IMR-90 (cell line): ENCODE measurements around the gene MRPL50. TPM values are rescaled to one million over a fixed set of nuclear protein-coding genes. Genes with fewer than 3 reads are reported as not detected.

Experiments
- ATAC-seq: fragments of 200-7000 bp; cut with Tn5 transposase; 2 replicates; pipeline ENCODE4 v1.9.1; 2020; ENCODE audit warnings: low read depth, mild to moderate bottlenecking, moderate library complexity
- BruUV-seq: library from RNA; stranded (reverse); fragments of 400-500 nt; replicated peaks from 2 replicates; lab custom pipeline; 2021; lab: Mats Ljungman, UMichigan
- CTCF ChIA-PET: fragments of 300-600 bp; formaldehyde crosslinking; extraction: SDS; loops from one replicate; lab custom pipeline; 2021; ENCODE audit warnings: antibody characterized with exemption; lab: Yijun Ruan, JAX
- POLR2A ChIA-PET: fragments of 300-600 bp; sonication (Branson Sonifier 250); formaldehyde crosslinking; loops from one replicate; lab custom pipeline; 2022; ENCODE audit warnings: antibody characterized with exemption; ENCODE audit not compliant: unreplicated experiment; lab: Charles Lee
- DNase-seq: peaks from one replicate; pipeline ENCODE4 v3.0.0; 2013
- H2AFZ ChIP-seq: replicated peaks from 2 replicates; pipeline ENCODE3; 2013; ENCODE audit warnings: low read length, mild to moderate bottlenecking; ENCODE audit not compliant: poor library complexity
- H2AK5ac ChIP-seq: 2 replicates; pipeline ENCODE4 v1.6.1; 2013; ENCODE audit warnings: low read depth, low read length, inconsistent platforms
- H2AK9ac ChIP-seq: replicated peaks from 2 replicates; pipeline ENCODE3; 2013; ENCODE audit warnings: mild to moderate bottlenecking, low read depth, low read length, moderate library complexity; ENCODE audit not compliant: poor library complexity
- H2BK120ac ChIP-seq: 2 replicates; pipeline ENCODE4 v1.6.1; 2013; ENCODE audit warnings: low read depth, low read length, inconsistent platforms
- H2BK15ac ChIP-seq: 3 replicates; pipeline ENCODE4 v1.6.1; 2013; ENCODE audit warnings: low read depth, low read length, inconsistent platforms
- H2BK20ac ChIP-seq: 2 replicates; pipeline ENCODE4 v1.6.1; 2013; ENCODE audit warnings: low read depth, mild to moderate bottlenecking, inconsistent platforms, low read length, moderate library complexity
- H2BK5ac ChIP-seq: 2 replicates; pipeline ENCODE4 v1.6.1; 2013; ENCODE audit warnings: mild to moderate bottlenecking, low read depth, low read length, inconsistent platforms; ENCODE audit not compliant: poor library complexity, severe bottlenecking
- H3K14ac ChIP-seq: replicated peaks from 2 replicates; pipeline ENCODE4 v1.6.1; 2013; ENCODE audit warnings: low read depth, low read length, inconsistent platforms
- H3K18ac ChIP-seq: 2 replicates; pipeline ENCODE4 v1.6.1; 2013; ENCODE audit warnings: low read depth, low read length, control low read depth
- H3K23ac ChIP-seq: 2 replicates; pipeline ENCODE4 v1.6.1; 2013; ENCODE audit warnings: low read depth, low read length, inconsistent platforms
- H3K27ac ChIP-seq: 2 replicates; pipeline ENCODE4 v1.5.1; 2013; ENCODE audit warnings: mild to moderate bottlenecking, control low read depth, low read length; ENCODE audit not compliant: insufficient read depth
- H3K27me3 ChIP-seq: 2 replicates; pipeline ENCODE4 v1.6.1; 2013; ENCODE audit warnings: low read length; ENCODE audit not compliant: control insufficient read depth, insufficient read depth
- H3K36me3 ChIP-seq: 2 replicates; pipeline ENCODE4 v1.6.1; 2013; ENCODE audit warnings: low read length, mixed read lengths; ENCODE audit not compliant: control insufficient read depth, insufficient read depth
- H3K4ac ChIP-seq: 2 replicates; pipeline ENCODE4 v1.6.1; 2013; ENCODE audit warnings: low read depth, low read length, inconsistent platforms
- H3K4me1 ChIP-seq: 2 replicates; pipeline ENCODE4 v1.6.1; 2013; ENCODE audit warnings: low read length, mixed read lengths; ENCODE audit not compliant: control insufficient read depth, insufficient read depth
- H3K4me2 ChIP-seq: 2 replicates; pipeline ENCODE4 v1.6.1; 2013; ENCODE audit warnings: low read depth, mild to moderate bottlenecking, control low read depth, low read length, moderate library complexity
- H3K4me3 ChIP-seq: 2 replicates; pipeline ENCODE4 v1.5.1; 2013; ENCODE audit warnings: low read depth, mild to moderate bottlenecking, control low read depth, low read length, moderate library complexity; ENCODE audit not compliant: insufficient read depth
- H3K56ac ChIP-seq: 2 replicates; pipeline ENCODE4 v1.6.1; 2013; ENCODE audit warnings: low read length, inconsistent platforms; ENCODE audit not compliant: insufficient read depth; ENCODE audit errors: extremely low read depth
- H3K79me1 ChIP-seq, 2 experiments: 2 replicates each; pipeline ENCODE4 v1.6.1; 2013; ENCODE audit warnings: low read length in 2 of 2, inconsistent platforms in 1 of 2, low read depth in 1 of 2
- H3K9ac ChIP-seq: 2 replicates; pipeline ENCODE4 v1.6.1; 2013; ENCODE audit warnings: low read depth, low read length, control low read depth
- H3K9me1 ChIP-seq: 2 replicates; pipeline ENCODE4 v1.6.1; 2013; ENCODE audit warnings: low read length, inconsistent platforms; ENCODE audit not compliant: insufficient read depth
- H3K9me3 ChIP-seq: 2 replicates; pipeline ENCODE4 v1.6.1; 2013; ENCODE audit warnings: low read length; ENCODE audit not compliant: control insufficient read depth, insufficient read depth
- H4K20me1 ChIP-seq: 2 replicates; pipeline ENCODE4 v1.6.1; 2013; ENCODE audit warnings: low read length, inconsistent platforms; ENCODE audit not compliant: insufficient read depth
- H4K5ac ChIP-seq: 2 replicates; pipeline ENCODE4 v1.6.1; 2013; ENCODE audit warnings: mild to moderate bottlenecking, low read depth, low read length, control low read depth
- H4K8ac ChIP-seq, 2 experiments: 2 replicates each; pipeline ENCODE4 v1.6.1; 2013; ENCODE audit warnings: low read depth in 2 of 2, low read length in 2 of 2, control low read depth in 1 of 2, inconsistent platforms in 1 of 2
- H4K91ac ChIP-seq: 2 replicates; pipeline ENCODE4 v1.6.1; 2013; ENCODE audit warnings: low read depth, low read length, inconsistent platforms; ENCODE audit not compliant: insufficient read depth
- BHLHE40 ChIP-seq: fragments of 150-350 bp; IDR thresholded peaks from 2 replicates; pipeline ENCODE4 v1.6.1; 2016; ENCODE audit warnings: mild to moderate bottlenecking, low read depth, low read length
- CEBPB ChIP-seq: IDR thresholded peaks from 2 replicates; pipeline ENCODE4 v1.6.1; 2012; ENCODE audit warnings: low read depth, low read length, improper control_type of control experiment
- MAFK ChIP-seq: IDR thresholded peaks from 2 replicates; pipeline ENCODE4 v1.6.1; 2012; ENCODE audit warnings: low read depth, low read length, improper control_type of control experiment
- NFE2L2 ChIP-seq: fragments of 150-350 bp; IDR thresholded peaks from 2 replicates; pipeline ENCODE4 v1.6.1; 2016; ENCODE audit warnings: low read depth, mild to moderate bottlenecking, low read length
- POLR2A ChIP-seq: IDR thresholded peaks from 2 replicates; pipeline ENCODE4 v1.6.1; 2012; ENCODE audit warnings: mild to moderate bottlenecking, low read depth, low read length
- RCOR1 ChIP-seq: IDR thresholded peaks from 2 replicates; pipeline ENCODE4 v1.6.1; 2012; ENCODE audit warnings: mild to moderate bottlenecking, low read length, improper control_type of control experiment; ENCODE audit not compliant: insufficient replicate concordance
- SMC3 ChIP-seq: fragments of 150-350 bp; IDR thresholded peaks from 2 replicates; pipeline ENCODE4 v1.6.1; 2016; ENCODE audit warnings: low read depth, mild to moderate bottlenecking, antibody characterized with exemption, low read length, moderate library complexity
- dilution Hi-C: fragments of 300-500 bp; cut with HindIII; formaldehyde crosslinking; loops from one replicate; pipeline ENCODE4 v1.14.3; 2018; ENCODE audit warnings: low sequenced_read_pairs; ENCODE audit not compliant: unreplicated experiment
- in situ Hi-C: fragments of 300-500 bp; cut with MboI; formaldehyde crosslinking; loops from 3 replicates; pipeline ENCODE4 v1.14.3; 2019; ENCODE audit warnings: low sequenced_read_pairs, inconsistent platforms, mixed read lengths
- intact Hi-C: fragments of 100-400 bp; cut with micrococcal nuclease; formaldehyde crosslinking; loops from 2 replicates; pipeline ENCODE4 v1.10.0; 2022
- polyA plus RNA-seq, 3 experiments: library from polyadenylated mRNA; depleted of rRNA; stranded (reverse); fragments of >200 nt; gene quantifications; 2 replicates each; pipeline ENCODE4 v1.2.3, GENCODE V29; 2012; ENCODE audit warnings: low replicate concordance in 1 of 3
- total RNA-seq: library from RNA; depleted of rRNA; stranded (reverse); fragments of >200 nt; gene quantifications from 2 replicates; pipeline ENCODE4 v1.2.3, GENCODE V29; 2012
- TF ChIP-seq, protein P1 (sequence below): conservative IDR thresholded peaks from 2 replicates; pipeline ENCODE4 v1.5.1; 2012; ENCODE audit warnings: mild to moderate bottlenecking, low read depth, low read length, improper control_type of control experiment

MRPL50 gene
- total and polyA plus RNA-seq, 2 of the 4 experiments (the other 2 are of a cell fraction), result 7.5 to 8.6 TPM

DNA sequence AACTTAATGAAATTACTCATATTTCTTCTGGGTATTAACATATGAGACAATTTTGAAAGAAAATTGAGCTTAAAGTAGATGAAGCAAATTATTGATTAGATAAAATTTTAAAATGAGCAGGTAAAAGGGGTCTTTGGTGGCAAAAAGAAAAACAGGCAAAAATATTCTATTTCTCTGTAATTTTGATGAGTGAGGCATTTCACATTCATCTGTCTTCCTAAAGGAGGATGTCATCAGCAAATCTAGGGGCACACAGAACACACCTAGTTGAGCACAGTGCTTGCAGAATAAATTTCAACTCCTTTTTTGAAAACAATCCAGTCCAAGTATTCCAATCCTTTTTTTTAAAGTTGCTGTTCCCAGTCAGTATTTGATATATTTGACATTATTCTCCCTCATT is 16.4 kb upstream of the MRPL50 start:
- no peaks in the 10 kb centered on the region for H3K4me1 ChIP-seq
- ChIA-PET POLR2A (no interaction called here), CTCF (no interaction called here)
- no peaks in the 10 kb centered on the region for H3K27me3 ChIP-seq
- H3K18ac ChIP-seq, result no peak overlapping the region
- H3K36me3 ChIP-seq, result no peaks in the 10 kb centered on the region
- DNase-seq (no peak), ATAC-seq (no peak)
- no peak overlapping the region for H2AFZ ChIP-seq
- no peak overlapping the region for H3K23ac ChIP-seq
- H3K27ac ChIP-seq, result no peak overlapping the region
- H2BK20ac ChIP-seq, result no peak overlapping the region
- no peak overlapping the region for H4K8ac ChIP-seq
- H2BK120ac ChIP-seq, result no peak overlapping the region
- H3K9ac ChIP-seq, result no peak overlapping the region
- no peak overlapping the region for H3K4me3 ChIP-seq
- no peak overlapping the region for H3K14ac ChIP-seq
- TF ChIP-seq MAFK, result no peak
- no peak for TF ChIP-seq SMC3
- TF ChIP-seq RCOR1, result no peak
- TF ChIP-seq NFE2L2, result no peak
- TF ChIP-seq POLR2A, result no peak
- no peak for TF ChIP-seq BHLHE40
- no peak for TF ChIP-seq CEBPB
- TF ChIP-seq, protein P1, sequence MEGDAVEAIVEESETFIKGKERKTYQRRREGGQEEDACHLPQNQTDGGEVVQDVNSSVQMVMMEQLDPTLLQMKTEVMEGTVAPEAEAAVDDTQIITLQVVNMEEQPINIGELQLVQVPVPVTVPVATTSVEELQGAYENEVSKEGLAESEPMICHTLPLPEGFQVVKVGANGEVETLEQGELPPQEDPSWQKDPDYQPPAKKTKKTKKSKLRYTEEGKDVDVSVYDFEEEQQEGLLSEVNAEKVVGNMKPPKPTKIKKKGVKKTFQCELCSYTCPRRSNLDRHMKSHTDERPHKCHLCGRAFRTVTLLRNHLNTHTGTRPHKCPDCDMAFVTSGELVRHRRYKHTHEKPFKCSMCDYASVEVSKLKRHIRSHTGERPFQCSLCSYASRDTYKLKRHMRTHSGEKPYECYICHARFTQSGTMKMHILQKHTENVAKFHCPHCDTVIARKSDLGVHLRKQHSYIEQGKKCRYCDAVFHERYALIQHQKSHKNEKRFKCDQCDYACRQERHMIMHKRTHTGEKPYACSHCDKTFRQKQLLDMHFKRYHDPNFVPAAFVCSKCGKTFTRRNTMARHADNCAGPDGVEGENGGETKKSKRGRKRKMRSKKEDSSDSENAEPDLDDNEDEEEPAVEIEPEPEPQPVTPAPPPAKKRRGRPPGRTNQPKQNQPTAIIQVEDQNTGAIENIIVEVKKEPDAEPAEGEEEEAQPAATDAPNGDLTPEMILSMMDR, result no peak
- no peaks in the 10 kb centered on the region for H4K20me1 ChIP-seq
- in situ Hi-C loops (no loop called here), intact Hi-C loops (no loop called here), dilution Hi-C loops (no loop called here)
- H2BK15ac ChIP-seq, result no peak overlapping the region
- H2AK5ac ChIP-seq, result no peak overlapping the region
- H4K91ac ChIP-seq, result no peak overlapping the region
- H3K9me1 ChIP-seq, result no peaks in the 10 kb centered on the region
- no TSS peak for BruUV-seq
- H4K5ac ChIP-seq, result no peak overlapping the region
- H3K79me1 ChIP-seq, result 0 out of 4 replicates have a peak, but pooled peaks cover 0 to 2% of the 10 kb centered on the region in 2 experiments
- no peak overlapping the region for H2BK5ac ChIP-seq
- no peak overlapping the region for H2AK9ac ChIP-seq
- H3K9me3 ChIP-seq, result peaks cover 30% of the 10 kb centered on the region
- H3K4me2 ChIP-seq, result no peak overlapping the region
- H3K4ac ChIP-seq, result no peak overlapping the region
- H3K56ac ChIP-seq, result no peak overlapping the region
